T-helper 17 cell (primary cell): ENCODE measurements around the gene PDE3A. TPM values are rescaled to one million over a fixed set of nuclear protein-coding genes. Genes with fewer than 3 reads are reported as not detected.

Experiments
- ATAC-seq: fragments of 150-1000 bp; cut with Tn5 transposase; 2 replicates; pipeline ENCODE4 v1.10.0; 2021; ENCODE audit warnings: mild to moderate bottlenecking, moderate library complexity
- DNase-seq, 3 donors: peaks; one replicate each; pipeline versions ENCODE4 v3.0.0 to v3.0.0-alpha.2; 2020 to 2021
- H3K9me3 ChIP-seq: one replicate; pipeline ENCODE4 v1.7.0; 2013; ENCODE audit warnings: low read length, mild to moderate bottlenecking; ENCODE audit not compliant: control insufficient read depth, poor library complexity, severe bottlenecking
- H3K27ac Mint-ChIP-seq: one replicate; pipeline ENCODE4 v1.8.0; 2022; ENCODE audit warnings: mild to moderate bottlenecking, moderate library complexity, mixed read lengths
- H3K27me3 Mint-ChIP-seq: one replicate; pipeline ENCODE4 v1.8.0; 2022; ENCODE audit warnings: mixed read lengths
- H3K36me3 Mint-ChIP-seq: one replicate; pipeline ENCODE4 v1.8.0; 2022; ENCODE audit warnings: low read depth, mixed read lengths
- H3K4me1 Mint-ChIP-seq: one replicate; pipeline ENCODE4 v1.8.0; 2022; ENCODE audit warnings: mild to moderate bottlenecking, mixed read lengths
- H3K4me3 Mint-ChIP-seq: one replicate; pipeline ENCODE4 v1.8.0; 2022; ENCODE audit warnings: mild to moderate bottlenecking, moderate library complexity, mixed read lengths
- total RNA-seq, 4 donors: library from RNA in 2 of 4; stranded (reverse) in 2 of 4; gene quantifications; one replicate each; pipeline ENCODE4 v1.2.3 and lab custom pipeline; 2022 to 2026

The PDE3A gene
- total RNA-seq, 2 donors from 2014 or later, result 0.07 to 2.8 TPM

- Mint-ChIP-seq H3K4me1 (peaks cover 2% of the 10 kb centered on the region), H3K4me3 (no peak overlapping the region), H3K36me3 (no peaks in the 10 kb centered on the region), H3K27ac (no peak overlapping the region), H3K27me3 (no peaks in the 10 kb centered on the region)
- no peaks in the 10 kb centered on the region for H3K9me3 ChIP-seq
- no peak for DNase-seq
- ATAC-seq, result no peak
Measured at GRCh38 chr12:20415028-20415427, 46.7 kb downstream of the PDE3A start.

GRCh38 chr12:20415641-20416040, 47.3 kb downstream of the PDE3A start:
- ATAC-seq (no peak), DNase-seq (no peak)
- Mint-ChIP-seq H3K4me3 (no peak overlapping the region), H3K36me3 (no peaks in the 10 kb centered on the region), H3K4me1 (peaks cover 2% of the 10 kb centered on the region), H3K27ac (no peak overlapping the region), H3K27me3 (no peaks in the 10 kb centered on the region)
- no peaks in the 10 kb centered on the region for H3K9me3 ChIP-seq

- no peak overlapping the region for H3K4me3 Mint-ChIP-seq
Measured at GRCh38 chr12:20420557-20420956, 52.2 kb downstream of the PDE3A start.

GRCh38 chr12:20421421-20421820, 53.1 kb downstream of the PDE3A start:
- Mint-ChIP-seq H3K36me3 (no peaks in the 10 kb centered on the region), H3K4me3 (no peak overlapping the region)
- no peak for ATAC-seq

More at GRCh38 chr12:20420557-20420956, 52.2 kb downstream of the PDE3A start:
- Mint-ChIP-seq H3K4me1 (no peaks in the 10 kb centered on the region), H3K36me3 (no peaks in the 10 kb centered on the region), H3K27me3 (no peaks in the 10 kb centered on the region), H3K27ac (no peak overlapping the region)
- no peaks in the 10 kb centered on the region for H3K9me3 ChIP-seq
- no peak for DNase-seq
- no peak for ATAC-seq

GRCh38 chr12:20423557-20423956, 55.2 kb downstream of the PDE3A start:
- no peak for DNase-seq
- Mint-ChIP-seq H3K27me3 (no peaks in the 10 kb centered on the region), H3K4me3 (no peak overlapping the region), H3K27ac (no peak overlapping the region), H3K36me3 (no peaks in the 10 kb centered on the region), H3K4me1 (no peaks in the 10 kb centered on the region)
- no peak for ATAC-seq
- no peaks in the 10 kb centered on the region for H3K9me3 ChIP-seq

More at GRCh38 chr12:20421421-20421820, 53.1 kb downstream of the PDE3A start:
- no peaks in the 10 kb centered on the region for H3K9me3 ChIP-seq
- Mint-ChIP-seq H3K4me1 (no peaks in the 10 kb centered on the region), H3K27ac (no peak overlapping the region), H3K27me3 (no peaks in the 10 kb centered on the region)
- no peak for DNase-seq

- Mint-ChIP-seq H3K27me3 (no peaks in the 10 kb centered on the region), H3K4me3 (no peak overlapping the region), H3K4me1 (no peaks in the 10 kb centered on the region), H3K36me3 (no peaks in the 10 kb centered on the region), H3K27ac (no peak overlapping the region)
- DNase-seq (no peak), ATAC-seq (no peak)
- H3K9me3 ChIP-seq, result no peaks in the 10 kb centered on the region
Measured at GRCh38 chr12:20424841-20425240, 56.5 kb downstream of the PDE3A start.

- Mint-ChIP-seq H3K4me3 (no peak overlapping the region), H3K27me3 (no peaks in the 10 kb centered on the region), H3K36me3 (no peaks in the 10 kb centered on the region), H3K4me1 (no peaks in the 10 kb centered on the region), H3K27ac (no peak overlapping the region)
- no peak for ATAC-seq
- DNase-seq, result no peak
- H3K9me3 ChIP-seq, result no peaks in the 10 kb centered on the region
Measured at GRCh38 chr12:20426191-20426590, 57.9 kb downstream of the PDE3A start.

- no peaks in the 10 kb centered on the region for H3K4me1 Mint-ChIP-seq
- H3K27me3 Mint-ChIP-seq, result no peaks in the 10 kb centered on the region
- H3K36me3 Mint-ChIP-seq, result no peaks in the 10 kb centered on the region
- ATAC-seq (no peak), DNase-seq (no peak)
- no peaks in the 10 kb centered on the region for H3K9me3 ChIP-seq
- H3K27ac Mint-ChIP-seq, result no peak overlapping the region
- H3K4me3 Mint-ChIP-seq, result no peak overlapping the region
Measured at GRCh38 chr12:20426957-20427356, 58.6 kb downstream of the PDE3A start.

GRCh38 chr12:20429852-20430251, 61.5 kb downstream of the PDE3A start:
- no peak for ATAC-seq
- H3K4me3 Mint-ChIP-seq, result no peak overlapping the region
- H3K27me3 Mint-ChIP-seq, result peaks cover 8% of the 10 kb centered on the region

GRCh38 chr12:20432290-20432689, 64.0 kb downstream of the PDE3A start:
- ATAC-seq (no peak), DNase-seq (no peak)
- no peak overlapping the region for H3K27ac Mint-ChIP-seq
- H3K27me3 Mint-ChIP-seq, result peaks cover 18% of the 10 kb centered on the region
- H3K36me3 Mint-ChIP-seq, result no peaks in the 10 kb centered on the region
- no peaks in the 10 kb centered on the region for H3K4me1 Mint-ChIP-seq
- H3K9me3 ChIP-seq, result no peaks in the 10 kb centered on the region
- no peak overlapping the region for H3K4me3 Mint-ChIP-seq

More at GRCh38 chr12:20429852-20430251, 61.5 kb downstream of the PDE3A start:
- Mint-ChIP-seq H3K27ac (no peak overlapping the region), H3K4me1 (no peaks in the 10 kb centered on the region), H3K36me3 (no peaks in the 10 kb centered on the region)
- DNase-seq, result no peak
- no peaks in the 10 kb centered on the region for H3K9me3 ChIP-seq

- Mint-ChIP-seq H3K27ac (no peak overlapping the region), H3K27me3 (peaks cover 18% of the 10 kb centered on the region), H3K4me3 (no peak overlapping the region), H3K4me1 (no peaks in the 10 kb centered on the region), H3K36me3 (no peaks in the 10 kb centered on the region)
- no peaks in the 10 kb centered on the region for H3K9me3 ChIP-seq
- DNase-seq, result no peak
- ATAC-seq, result no peak
Measured at GRCh38 chr12:20434996-20435395, 66.7 kb downstream of the PDE3A start.

- ATAC-seq (no peak), DNase-seq (no peak)
- no peaks in the 10 kb centered on the region for H3K4me1 Mint-ChIP-seq
- H3K27ac Mint-ChIP-seq, result no peak overlapping the region
- H3K27me3 Mint-ChIP-seq, result peaks cover 18% of the 10 kb centered on the region
- H3K36me3 Mint-ChIP-seq, result no peaks in the 10 kb centered on the region
- H3K9me3 ChIP-seq, result no peaks in the 10 kb centered on the region
- H3K4me3 Mint-ChIP-seq, result no peak overlapping the region
Measured at GRCh38 chr12:20436316-20436715, 68.0 kb downstream of the PDE3A start.

GRCh38 chr12:20438299-20438779, 70.0 kb downstream of the PDE3A start:
- Mint-ChIP-seq H3K4me3 (no peak overlapping the region), H3K4me1 (no peaks in the 10 kb centered on the region), H3K36me3 (no peaks in the 10 kb centered on the region), H3K27me3 (peaks cover 18% of the 10 kb centered on the region), H3K27ac (no peak overlapping the region)
- H3K9me3 ChIP-seq, result no peaks in the 10 kb centered on the region
- DNase-seq, result no peak
- ATAC-seq, result no peak

GRCh38 chr12:20439626-20440025, 71.3 kb downstream of the PDE3A start:
- no peaks in the 10 kb centered on the region for H3K36me3 Mint-ChIP-seq
- no peak overlapping the region for H3K27ac Mint-ChIP-seq
- peaks cover 9% of the 10 kb centered on the region for H3K27me3 Mint-ChIP-seq
- no peak overlapping the region for H3K4me3 Mint-ChIP-seq
- no peaks in the 10 kb centered on the region for H3K9me3 ChIP-seq
- ATAC-seq (no peak), DNase-seq (no peak)
- no peaks in the 10 kb centered on the region for H3K4me1 Mint-ChIP-seq
